Measurements from ENCODE around the gene BST1.

BST1 gene

GRCh38 chr4:15706646-15707362, 3.9 kb downstream of the BST1 start:
- DNase-seq (ENCODE audit: low read depth), result peak; percentile 17
- TF ChIP-seq, protein P1, sequence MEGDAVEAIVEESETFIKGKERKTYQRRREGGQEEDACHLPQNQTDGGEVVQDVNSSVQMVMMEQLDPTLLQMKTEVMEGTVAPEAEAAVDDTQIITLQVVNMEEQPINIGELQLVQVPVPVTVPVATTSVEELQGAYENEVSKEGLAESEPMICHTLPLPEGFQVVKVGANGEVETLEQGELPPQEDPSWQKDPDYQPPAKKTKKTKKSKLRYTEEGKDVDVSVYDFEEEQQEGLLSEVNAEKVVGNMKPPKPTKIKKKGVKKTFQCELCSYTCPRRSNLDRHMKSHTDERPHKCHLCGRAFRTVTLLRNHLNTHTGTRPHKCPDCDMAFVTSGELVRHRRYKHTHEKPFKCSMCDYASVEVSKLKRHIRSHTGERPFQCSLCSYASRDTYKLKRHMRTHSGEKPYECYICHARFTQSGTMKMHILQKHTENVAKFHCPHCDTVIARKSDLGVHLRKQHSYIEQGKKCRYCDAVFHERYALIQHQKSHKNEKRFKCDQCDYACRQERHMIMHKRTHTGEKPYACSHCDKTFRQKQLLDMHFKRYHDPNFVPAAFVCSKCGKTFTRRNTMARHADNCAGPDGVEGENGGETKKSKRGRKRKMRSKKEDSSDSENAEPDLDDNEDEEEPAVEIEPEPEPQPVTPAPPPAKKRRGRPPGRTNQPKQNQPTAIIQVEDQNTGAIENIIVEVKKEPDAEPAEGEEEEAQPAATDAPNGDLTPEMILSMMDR (IDR thresholded peaks at IDR 0.05; ENCODE audit: low read length, missing control alignments), result no peak
- no peak overlapping the region for H3K4me3 ChIP-seq (replicated peaks; ENCODE audit: low read depth, low read length)

DNA sequence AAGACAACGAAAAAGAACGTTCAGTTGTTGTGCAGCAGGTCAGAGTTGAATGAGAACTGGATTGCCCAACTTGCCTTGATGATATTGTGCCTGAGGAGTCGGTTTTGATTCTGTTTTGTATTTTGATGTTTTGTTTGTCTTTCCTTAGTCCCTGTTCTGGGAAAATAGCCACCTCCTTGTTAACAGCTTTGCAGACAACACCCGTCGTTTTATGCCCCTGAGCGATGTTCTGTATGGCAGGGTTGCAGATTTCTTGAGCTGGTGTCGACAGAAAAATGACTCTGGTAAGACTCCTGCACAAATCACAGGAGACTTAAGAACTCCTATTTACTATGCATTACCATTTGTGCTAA, 4.5 kb downstream of the BST1 start:
- TF ChIP-seq, protein P1 (IDR thresholded peaks at IDR 0.05; ENCODE audit: low read length, missing control alignments), result no peak
- no peak for DNase-seq (ENCODE audit: low read depth)
- no peak overlapping the region for H3K4me3 ChIP-seq (replicated peaks; ENCODE audit: low read depth, low read length)

DNA sequence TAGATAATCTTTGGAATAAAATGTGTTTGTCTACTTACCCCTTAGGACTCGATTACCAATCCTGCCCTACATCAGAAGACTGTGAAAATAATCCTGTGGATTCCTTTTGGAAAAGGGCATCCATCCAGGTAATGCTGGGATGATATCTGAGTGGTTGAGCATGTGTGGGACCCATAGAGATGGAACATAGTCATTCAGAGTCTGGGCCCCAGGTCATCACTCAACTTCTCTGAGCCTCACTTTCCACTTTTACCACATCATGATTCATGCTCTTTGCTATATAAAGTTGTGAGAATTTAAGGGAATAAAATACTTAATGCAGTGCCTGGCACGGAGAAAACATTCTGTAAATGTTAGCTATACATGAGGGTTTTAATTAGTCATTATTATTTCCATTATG, 8.9 kb downstream of the BST1 start:
- no peak for DNase-seq (ENCODE audit: low read depth)
- TF ChIP-seq, protein P1 (IDR thresholded peaks at IDR 0.05; ENCODE audit: low read length, missing control alignments), result no peak
- no peak overlapping the region for H3K4me3 ChIP-seq (replicated peaks; ENCODE audit: low read depth, low read length)

DNA sequence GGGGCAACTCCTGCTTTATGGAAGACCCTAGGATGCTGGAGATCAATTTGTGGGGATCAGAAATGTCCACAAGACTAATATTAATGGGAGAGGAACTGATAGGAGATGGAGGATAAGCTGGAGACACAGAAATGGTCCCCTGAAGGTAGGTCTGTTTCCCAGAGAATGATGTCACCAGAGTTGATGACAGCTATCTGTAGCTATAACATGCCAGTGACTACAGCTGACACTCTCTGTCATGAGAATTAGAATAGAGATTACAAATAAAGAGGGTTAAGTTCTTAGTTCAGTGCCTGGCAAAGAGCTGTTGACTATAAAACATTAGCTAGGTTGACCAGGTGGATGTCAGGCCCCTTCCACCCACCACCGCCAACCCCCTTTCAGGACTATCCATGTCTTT, 9.3 kb downstream of the BST1 start:
- TF ChIP-seq, protein P1 (IDR thresholded peaks at IDR 0.05; ENCODE audit: low read length, missing control alignments), result no peak
- no peak for DNase-seq (ENCODE audit: low read depth)

GRCh38 chr4:15714141-15714540, 11.3 kb downstream of the BST1 start:
- H3K4me3 ChIP-seq (replicated peaks; ENCODE audit: low read depth, low read length), result no peak overlapping the region
- DNase-seq (ENCODE audit: low read depth), result no peak
- TF ChIP-seq, protein P1 (IDR thresholded peaks at IDR 0.05; ENCODE audit: low read length, missing control alignments), result no peak

More for the DNA sequence above, 9.3 kb downstream of the BST1 start:
- H3K4me3 ChIP-seq (replicated peaks; ENCODE audit: low read depth, low read length), result no peak overlapping the region

DNA sequence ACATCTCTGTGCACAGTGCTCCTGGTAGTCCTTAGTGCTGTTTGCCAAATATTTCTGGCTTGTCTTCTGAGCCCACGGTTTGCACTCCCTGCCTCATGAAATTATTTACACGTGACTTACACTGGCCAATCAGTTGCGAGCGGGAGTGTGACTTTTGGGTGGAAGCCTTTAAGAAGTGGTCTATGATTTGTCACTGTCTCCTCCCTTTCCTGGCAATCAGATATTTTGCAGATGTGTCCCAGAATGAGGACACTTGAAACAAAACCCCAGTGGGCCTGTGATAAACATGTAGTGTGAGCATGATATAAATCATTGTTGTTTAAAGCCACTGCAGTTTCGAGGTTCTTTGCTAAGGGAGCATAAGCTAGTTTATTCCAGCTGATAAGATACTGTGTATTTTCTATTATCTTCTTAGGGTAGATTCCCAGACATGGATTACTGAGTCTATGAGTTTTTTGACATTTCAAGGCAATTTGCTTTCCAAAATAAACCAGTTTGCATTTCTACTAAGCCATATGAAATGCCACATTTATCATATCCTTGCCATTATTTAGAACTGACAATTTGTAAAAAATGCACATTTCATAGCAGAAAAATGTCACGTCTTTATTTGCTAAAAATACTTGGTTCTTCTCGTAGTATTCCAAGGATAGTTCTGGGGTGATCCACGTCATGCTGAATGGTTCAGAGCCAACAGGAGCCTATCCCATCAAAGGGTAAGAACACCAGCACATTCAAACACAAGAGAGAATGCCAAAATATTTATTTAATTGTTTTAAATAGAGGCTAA, 12.0 kb downstream of the BST1 start:
- no peak overlapping the region for H3K4me3 ChIP-seq (replicated peaks; ENCODE audit: low read depth, low read length)
- TF ChIP-seq, protein P1 (IDR thresholded peaks at IDR 0.05; ENCODE audit: low read length, missing control alignments), result no peak
- DNase-seq (ENCODE audit: low read depth), result peak; percentile 48

All from fibroblast of pulmonary artery (primary cell).